HG03575 (cell line): ENCODE data around the gene ASPHD2.

ENCODE experiments used
- ATAC-seq: cut with Tn5 transposase; IDR thresholded peaks from one replicate; pipeline ENCODE4 v1.9.1; 2021; ENCODE audit not compliant: unreplicated experiment, insufficient number of reproducible peaks, low FRiP score; ENCODE audit errors: extremely low read depth

ASPHD2 gene

DNA sequence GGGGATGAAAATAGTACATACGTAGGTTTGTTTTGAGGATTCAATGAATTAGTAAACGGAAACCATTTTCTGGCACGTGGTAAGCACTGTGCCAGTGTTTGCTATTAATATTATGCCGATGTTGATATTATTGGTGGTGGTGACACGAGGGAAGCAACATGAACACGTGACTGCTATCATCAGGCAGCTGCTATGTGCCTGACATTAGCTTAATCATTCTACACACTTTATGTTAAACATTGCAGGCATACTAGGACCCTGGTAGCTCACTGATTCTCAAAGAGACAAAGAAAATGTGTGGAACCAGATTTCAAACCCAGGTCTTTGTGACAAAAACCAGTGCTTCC is 55.3 kb downstream of the ASPHD2 start:
- ATAC-seq: no peak

DNA sequence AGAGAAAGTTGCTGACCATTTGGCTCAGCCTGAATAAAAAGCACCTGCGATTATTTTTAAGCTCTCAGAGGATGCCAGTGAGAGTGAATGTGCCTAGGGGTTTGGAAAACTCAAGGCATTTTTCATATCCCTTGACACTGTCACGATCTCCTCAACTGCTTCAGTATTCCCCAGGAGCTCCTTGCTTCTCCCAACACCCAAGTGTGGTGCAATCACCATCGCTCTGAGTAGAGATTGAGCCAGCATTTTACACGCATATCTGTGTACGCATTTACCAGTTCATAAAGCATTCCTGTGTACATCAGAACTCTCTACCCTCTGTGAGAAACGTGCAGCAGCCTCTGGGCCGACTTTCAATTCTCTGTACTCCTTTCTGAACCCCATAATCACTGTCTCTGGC is 56.0 kb downstream of the ASPHD2 start:
- no peak for ATAC-seq

DNA sequence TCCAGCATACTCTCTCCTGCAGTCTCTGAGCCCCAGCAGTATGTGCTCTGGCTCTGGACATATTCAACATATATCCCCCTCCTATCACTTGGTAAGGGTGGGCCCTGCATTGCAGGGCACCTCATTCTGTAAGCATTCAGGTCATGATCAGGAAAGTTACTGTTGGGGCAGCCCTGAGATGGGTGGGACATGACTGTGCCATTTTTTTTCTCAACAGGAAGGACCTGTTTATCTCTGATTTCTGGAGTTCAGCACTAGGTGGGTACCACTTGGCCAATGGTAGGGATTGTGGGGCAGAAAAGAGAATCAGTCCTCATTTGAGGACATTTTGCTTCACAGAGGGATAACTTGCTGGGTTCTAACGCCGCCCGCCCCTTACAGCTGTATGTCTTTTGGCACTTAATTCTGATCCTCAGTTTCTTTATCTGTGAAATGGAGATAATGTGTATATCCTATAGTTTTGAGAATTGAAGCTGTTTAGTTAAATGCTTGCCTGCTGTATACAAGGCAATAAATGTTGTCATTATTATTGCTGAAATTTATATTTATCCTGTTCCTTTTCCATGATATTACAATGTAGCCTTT is 56.8 kb downstream of the ASPHD2 start:
- no peak for ATAC-seq

DNA sequence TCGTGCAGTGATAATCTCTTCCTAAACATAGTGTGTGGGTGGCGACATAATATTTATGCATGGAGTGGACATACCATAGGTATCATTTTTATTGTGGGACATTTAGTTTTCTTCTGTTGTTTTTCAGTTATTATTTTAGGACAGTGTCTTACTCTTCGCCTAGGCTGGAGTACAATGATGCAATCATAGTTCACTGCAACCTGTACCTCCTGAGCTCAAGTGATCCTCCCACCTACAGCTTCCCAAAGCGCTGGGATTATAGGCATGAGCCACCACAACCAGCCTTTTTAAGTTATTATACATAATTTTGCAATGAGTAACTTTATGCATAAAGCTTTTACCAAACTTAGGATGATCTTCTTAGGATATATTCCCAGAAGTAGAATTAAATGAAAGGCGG is 57.3 kb downstream of the ASPHD2 start:
- ATAC-seq: no peak

DNA sequence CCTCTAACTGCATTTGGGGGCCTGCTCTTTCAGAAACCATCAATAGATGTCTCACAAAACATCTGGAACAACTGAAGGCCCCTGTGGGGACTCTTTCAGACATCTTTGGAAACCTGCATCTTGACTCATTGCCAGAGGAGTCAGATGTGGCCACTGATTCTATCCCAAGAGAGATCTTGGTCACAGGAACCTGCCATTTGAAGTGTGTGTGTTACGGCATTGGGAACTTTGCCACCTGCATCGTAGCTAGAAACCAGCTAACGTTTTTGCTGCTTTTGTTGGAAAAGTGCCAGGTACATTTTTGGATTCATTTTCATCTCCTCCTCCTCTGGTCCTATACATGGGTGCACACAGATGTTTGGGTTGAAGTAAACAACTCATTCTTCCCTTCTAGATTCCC is 58.9 kb downstream of the ASPHD2 start:
- ATAC-seq: no peak

DNA sequence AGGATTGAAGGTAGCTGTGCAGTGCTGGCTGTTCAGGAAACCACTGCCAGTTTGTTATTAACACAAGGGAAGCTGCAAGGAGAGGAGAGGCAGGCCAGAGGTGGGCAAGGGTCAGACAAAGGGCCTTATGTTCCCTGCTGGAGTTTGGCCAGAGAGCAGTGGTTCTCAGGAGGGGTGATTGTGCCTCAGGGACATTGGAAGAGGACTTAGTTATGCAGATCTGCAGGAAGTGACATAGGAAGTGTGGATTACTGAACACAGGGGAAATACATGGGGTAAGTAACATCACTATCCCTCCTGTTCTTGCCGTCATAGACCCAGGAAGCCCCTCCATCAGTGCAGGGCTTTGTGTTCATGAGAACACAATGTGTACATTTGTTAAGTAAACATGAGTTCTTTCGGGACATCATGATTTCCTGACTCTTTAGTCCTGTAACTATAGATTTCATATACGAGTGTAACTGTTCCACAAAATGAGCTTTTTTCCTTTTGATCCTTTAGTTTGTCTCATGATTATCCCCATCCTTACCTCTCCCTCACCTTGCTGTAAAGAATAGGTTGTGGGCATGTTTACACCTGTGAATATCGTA is 60.5 kb downstream of the ASPHD2 start:
- no peak for ATAC-seq

DNA sequence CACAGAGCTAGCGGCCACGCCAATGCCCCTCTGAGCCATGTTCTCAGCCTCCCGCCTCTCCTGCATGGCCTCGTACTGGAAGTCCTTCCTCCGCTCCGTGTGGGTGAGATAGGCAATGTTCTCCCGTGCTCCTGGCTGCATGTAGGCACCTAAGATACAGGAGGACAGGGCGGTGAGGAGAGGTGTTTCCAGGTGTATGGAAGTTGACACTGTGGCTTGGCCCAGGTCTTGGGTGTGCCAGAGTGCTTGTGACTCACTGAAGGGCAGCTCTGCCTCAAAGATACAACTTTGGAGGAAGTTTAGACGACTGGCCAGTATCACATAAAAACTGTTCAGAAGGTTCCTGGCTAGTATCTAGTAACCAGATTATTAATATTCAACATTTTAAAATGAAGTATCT is 63.2 kb downstream of the ASPHD2 start:
- ATAC-seq: no peak

DNA sequence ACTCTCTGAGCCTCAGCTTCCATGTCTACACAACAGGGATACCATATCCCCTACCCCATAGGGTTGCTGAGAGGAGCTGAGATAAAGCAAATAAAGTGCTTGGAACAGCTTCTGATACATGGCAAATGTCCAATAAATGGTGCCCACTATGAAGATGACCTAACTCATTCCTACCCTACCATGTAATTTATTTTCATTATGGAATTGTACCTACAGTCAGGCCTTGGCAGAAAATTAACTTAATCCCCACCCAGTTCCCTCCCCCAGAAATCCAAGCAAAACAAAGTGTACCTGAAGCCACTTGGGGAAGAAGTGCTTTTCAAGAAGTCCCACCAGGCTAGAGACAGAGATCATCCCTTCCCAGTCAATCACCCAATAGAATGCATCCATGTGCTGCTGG is 65.4 kb downstream of the ASPHD2 start:
- no peak for ATAC-seq
